GM18858 (cell line): ENCODE measurements around the gene MEAF6.

Experiments
- ATAC-seq: cut with Tn5 transposase; IDR thresholded peaks from one replicate; pipeline ENCODE4 v1.9.1; 2021; ENCODE audit not compliant: unreplicated experiment

Gene MEAF6

DNA sequence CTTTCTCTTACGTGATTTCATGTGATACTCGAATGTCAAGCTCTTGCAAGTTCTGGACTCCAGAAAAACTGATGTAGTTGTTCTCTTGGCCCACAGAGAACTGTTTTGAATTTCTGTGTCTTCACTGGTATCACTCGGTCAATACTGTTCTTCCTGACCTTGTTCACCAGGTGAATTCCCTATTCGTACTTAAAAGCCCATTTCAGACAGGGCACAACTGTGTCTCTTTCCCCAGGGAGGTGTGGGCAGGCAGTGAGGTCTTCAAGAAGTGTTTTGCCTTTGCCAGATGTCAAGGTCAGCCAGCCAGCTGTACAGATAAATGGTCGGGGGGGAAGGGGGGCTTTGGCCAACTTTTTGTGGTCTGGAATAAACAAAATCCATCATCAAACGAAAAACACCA, 67.7 kb downstream of the MEAF6 start:
- no peak for ATAC-seq

DNA sequence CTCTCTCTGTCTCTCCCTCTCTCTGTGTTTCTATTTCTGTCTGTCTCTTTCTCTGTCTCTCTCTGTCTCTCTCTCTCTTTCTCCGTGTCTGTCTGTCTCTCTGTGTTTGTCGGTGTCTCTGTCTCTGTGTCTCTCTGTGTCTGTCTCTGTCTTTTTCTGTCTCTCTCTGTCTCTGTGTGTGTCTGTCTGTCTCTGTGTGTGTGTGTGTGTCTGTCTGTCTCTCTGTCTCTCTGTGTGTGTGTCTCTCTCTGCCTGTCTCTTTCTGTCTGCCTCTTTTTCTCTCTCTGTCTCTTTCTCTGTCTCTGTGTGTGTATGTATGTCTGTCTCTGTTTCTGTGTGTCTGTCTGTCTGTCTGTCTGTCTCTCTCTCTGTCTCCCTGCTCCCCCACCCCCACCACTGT, 71.9 kb downstream of the MEAF6 start:
- no peak for ATAC-seq
